Activated CD4-positive, alpha-beta T cell treated with anti-CD3 and anti-CD28 coated beads, Interleukin-2, amount 10 ng/mL, durations not matched to agents 7 days and 5 days (primary cell): ENCODE measurements around the gene RRAGD. TPM values are rescaled to one million over a fixed set of nuclear protein-coding genes. Genes with fewer than 3 reads are reported as not detected.

Source experiments
- CTCF ChIA-PET: fragments of 350-600 bp; sonication (Branson Sonifier 250); formaldehyde crosslinking; loops from one replicate; lab custom pipeline; 2021; ENCODE audit warnings: antibody characterized with exemption; lab: Charles Lee
- POLR2A ChIA-PET: fragments of 350-600 bp; sonication (Branson Sonifier 250); formaldehyde crosslinking; loops from one replicate; lab custom pipeline; 2021; ENCODE audit warnings: antibody characterized with exemption; lab: Charles Lee
- DNase-seq: peaks from one replicate; pipeline ENCODE4 v3.0.0-alpha.2; 2020
- H3K27ac Mint-ChIP-seq: one replicate; pipeline ENCODE4 v1.8.0; 2021; ENCODE audit warnings: mild to moderate bottlenecking, moderate library complexity, mixed read lengths
- H3K27me3 Mint-ChIP-seq: one replicate; pipeline ENCODE4 v1.8.0; 2021; ENCODE audit warnings: mixed read lengths
- H3K36me3 Mint-ChIP-seq: one replicate; pipeline ENCODE4 v1.8.0; 2021; ENCODE audit warnings: low read depth, mixed read lengths
- H3K4me1 Mint-ChIP-seq: one replicate; pipeline ENCODE4 v1.8.0; 2021; ENCODE audit warnings: mixed read lengths
- H3K4me3 Mint-ChIP-seq: one replicate; pipeline ENCODE4 v1.8.0; 2021; ENCODE audit warnings: mild to moderate bottlenecking, moderate library complexity, mixed read lengths
- H3K9me3 Mint-ChIP-seq: one replicate; pipeline ENCODE4 v1.8.0; 2021; ENCODE audit warnings: mixed read lengths
- total RNA-seq, 2 experiments: library from RNA; stranded (reverse); gene quantifications; one replicate each; pipeline ENCODE4 v1.2.3, GENCODE V29; 2021

Gene RRAGD
- total RNA-seq, 2 experiments from 2014 or later = 8.8 TPM

DNA sequence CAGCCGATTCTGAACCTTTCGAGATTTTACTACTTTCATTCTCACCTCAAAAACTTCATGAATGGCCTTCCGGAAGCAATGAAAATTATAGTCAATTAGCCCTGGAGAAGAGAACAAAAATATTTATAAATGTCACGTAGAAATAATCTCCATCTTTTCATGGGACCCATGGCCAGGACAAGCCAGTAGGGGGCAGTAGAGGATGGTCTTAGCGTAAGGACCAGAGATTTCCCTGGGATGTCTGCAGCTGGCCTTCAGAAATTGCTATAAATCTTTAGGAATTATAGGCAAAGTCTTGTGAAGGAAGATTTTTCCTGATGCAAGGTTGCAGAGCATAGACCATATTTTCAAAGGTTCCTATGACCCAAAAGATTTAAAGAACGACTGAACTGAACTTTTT is 44.0 kb downstream of the RRAGD start:
- Mint-ChIP-seq H3K9me3 (no peaks in the 10 kb centered on the region), H3K27ac (no peak overlapping the region), H3K36me3 (peaks cover 1% of the 10 kb centered on the region), H3K27me3 (no peaks in the 10 kb centered on the region), H3K4me3 (no peak overlapping the region), H3K4me1 (peaks cover 45% of the 10 kb centered on the region)
- POLR2A ChIA-PET = no interaction called here
- CTCF ChIA-PET = interaction anchor here (0.7 to 1.6 kb wide), 2 partner anchors 12 to 341 kb away, joined by 3 to 4 read pairs; no protein-coding TSS in a partner anchor
- DNase-seq = peak; percentile 69

DNA sequence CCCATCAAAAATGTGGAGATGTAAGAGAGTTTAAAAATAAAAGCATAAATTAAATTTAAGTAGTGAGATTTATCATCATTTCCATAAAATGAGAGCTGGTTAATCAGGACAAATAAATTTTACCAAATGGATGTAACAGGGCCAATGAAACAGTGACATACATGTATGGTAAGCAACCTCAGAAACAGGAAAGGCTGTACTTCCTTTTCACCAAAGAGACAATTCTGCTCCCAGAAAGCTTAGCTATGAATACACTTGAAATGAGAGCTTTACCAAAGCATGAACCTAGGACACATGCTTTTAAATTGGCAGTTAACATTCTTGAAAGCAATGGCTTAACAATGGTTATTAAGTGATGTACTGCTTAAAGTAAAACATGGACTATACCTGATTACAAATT is 47.5 kb downstream of the RRAGD start:
- Mint-ChIP-seq H3K36me3 (peaks cover 2% of the 10 kb centered on the region), H3K4me1 (peaks cover 45% of the 10 kb centered on the region), H3K27me3 (no peaks in the 10 kb centered on the region), H3K27ac (no peak overlapping the region), H3K4me3 (no peak overlapping the region), H3K9me3 (peaks cover 4% of the 10 kb centered on the region)
- POLR2A ChIA-PET = no interaction called here
- DNase-seq = no peak
- CTCF ChIA-PET = interaction anchor here (3.1 kb wide), 1 partner anchor 8 kb away, joined by 18 read pairs; no protein-coding TSS in a partner anchor

DNA sequence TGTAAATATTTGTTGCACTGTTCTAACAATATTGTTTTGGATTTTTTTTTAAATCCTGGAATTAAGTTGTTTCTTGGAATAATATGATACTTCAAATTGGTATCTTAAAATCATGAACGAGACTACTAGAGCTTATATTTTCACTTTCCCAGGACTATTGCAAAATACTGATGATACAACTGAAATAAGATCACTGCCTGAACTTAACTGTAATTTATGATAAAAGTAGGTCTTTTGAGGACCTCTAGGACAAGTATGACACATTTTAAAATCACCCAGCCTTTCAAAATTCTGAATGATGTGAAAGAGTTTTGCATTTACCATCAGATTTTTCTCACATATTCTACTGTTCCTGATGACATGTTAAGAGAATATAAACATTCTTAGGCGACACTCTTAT is 50.9 kb downstream of the RRAGD start:
- no peak overlapping the region for H3K27ac Mint-ChIP-seq
- H3K9me3 Mint-ChIP-seq = peaks cover 4% of the 10 kb centered on the region
- ChIA-PET CTCF (interaction anchor here (0.9 kb wide), 1 partner anchor 11 kb away, joined by 5 read pairs; no protein-coding TSS in a partner anchor), POLR2A (no interaction called here)
- no peak for DNase-seq
- no peaks in the 10 kb centered on the region for H3K27me3 Mint-ChIP-seq
- H3K4me3 Mint-ChIP-seq = no peak overlapping the region
- peaks cover 59% of the 10 kb centered on the region for H3K4me1 Mint-ChIP-seq
- peaks cover 2% of the 10 kb centered on the region for H3K36me3 Mint-ChIP-seq

DNA sequence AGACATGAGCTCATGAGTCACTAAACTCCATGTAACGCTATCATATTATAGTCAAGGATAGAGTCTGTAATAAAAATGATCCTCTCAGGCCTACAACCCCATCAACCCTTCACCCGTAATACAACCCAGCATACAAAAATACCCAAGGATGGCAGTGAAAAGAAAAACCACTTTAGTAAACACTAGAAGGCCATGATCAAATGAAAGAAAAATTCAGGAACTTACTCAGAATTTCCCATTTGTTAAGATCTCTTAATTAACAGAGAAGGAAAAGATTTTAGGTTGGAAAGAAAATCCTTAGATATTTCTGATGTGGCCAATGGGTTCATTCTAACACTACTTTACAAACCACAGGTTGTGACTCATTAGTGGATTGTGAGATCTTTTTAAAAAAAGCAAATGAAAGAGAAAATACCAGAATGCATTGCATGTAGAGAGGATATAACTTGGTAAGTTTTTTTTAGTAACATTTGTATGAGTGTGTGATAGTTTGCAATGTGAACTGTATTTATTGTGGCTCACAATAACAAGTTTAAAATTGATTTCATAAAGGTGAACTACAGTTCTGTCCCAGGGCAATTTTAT is 51.6 kb downstream of the RRAGD start:
- Mint-ChIP-seq H3K36me3 (peaks cover 2% of the 10 kb centered on the region), H3K27me3 (no peaks in the 10 kb centered on the region), H3K4me1 (peaks cover 64% of the 10 kb centered on the region), H3K9me3 (peaks cover 4% of the 10 kb centered on the region), H3K27ac (no peak overlapping the region), H3K4me3 (no peak overlapping the region)
- DNase-seq = no peak
- ChIA-PET POLR2A (no interaction called here), CTCF (interaction anchor here (0.9 to 1.6 kb wide), 2 partner anchors 12 kb away, joined by 5 to 11 read pairs; no protein-coding TSS in a partner anchor)

DNA sequence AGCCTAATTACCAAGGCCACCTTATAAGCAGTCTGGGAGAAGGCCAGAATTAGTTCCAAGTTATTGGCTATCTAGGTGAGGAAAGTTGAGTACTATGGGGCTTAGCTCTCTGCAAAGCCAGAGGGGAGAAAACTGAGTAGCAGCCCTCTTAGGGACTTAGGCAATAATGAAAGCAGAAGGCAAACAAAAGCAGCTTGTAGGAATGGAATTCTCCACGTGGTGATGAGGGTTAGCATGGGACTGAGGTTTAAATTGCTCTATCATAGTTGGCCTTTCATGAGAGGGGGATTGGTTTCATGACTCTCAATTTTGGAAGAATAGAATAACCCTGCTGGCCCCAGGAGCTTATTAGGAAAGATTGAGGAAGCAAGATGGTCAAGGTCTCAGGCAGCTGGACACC is 52.5 kb downstream of the RRAGD start:
- no peak for DNase-seq
- peaks cover 4% of the 10 kb centered on the region for H3K9me3 Mint-ChIP-seq
- peaks cover 58% of the 10 kb centered on the region for H3K4me1 Mint-ChIP-seq
- H3K4me3 Mint-ChIP-seq = no peak overlapping the region
- POLR2A ChIA-PET = no interaction called here
- no peaks in the 10 kb centered on the region for H3K27me3 Mint-ChIP-seq
- no peak overlapping the region for H3K27ac Mint-ChIP-seq
- CTCF ChIA-PET = interaction anchor here (1.6 kb wide), 1 partner anchor 13 kb away, joined by 11 read pairs; no protein-coding TSS in a partner anchor
- peaks cover 3% of the 10 kb centered on the region for H3K36me3 Mint-ChIP-seq

DNA sequence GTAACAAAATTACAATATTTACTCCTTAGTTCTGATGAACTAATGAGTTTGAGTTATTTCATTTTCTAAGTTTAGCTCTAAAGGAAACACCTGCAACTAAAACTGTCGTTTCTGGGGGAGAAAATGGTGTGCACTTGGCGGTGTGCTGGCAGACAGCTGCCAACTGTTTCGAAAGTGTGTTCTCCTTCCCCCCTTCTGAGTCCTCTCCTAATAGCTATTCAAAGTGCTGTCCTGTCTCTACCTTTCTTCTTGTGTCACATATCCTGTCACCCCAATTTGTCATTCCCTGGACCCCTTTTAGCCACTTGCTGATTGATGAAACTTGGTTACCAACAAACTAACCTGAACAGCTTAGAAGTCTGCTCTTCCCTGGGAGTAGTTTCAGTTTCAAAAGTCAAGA is 54.7 kb downstream of the RRAGD start:
- peak; percentile 42 for DNase-seq
- Mint-ChIP-seq H3K27ac (peak overlapping the region; percentile 91), H3K27me3 (no peaks in the 10 kb centered on the region), H3K4me1 (peaks cover 63% of the 10 kb centered on the region), H3K4me3 (peak overlapping the region; percentile 74), H3K36me3 (peaks cover 3% of the 10 kb centered on the region), H3K9me3 (peaks cover 2% of the 10 kb centered on the region)
- CTCF ChIA-PET = interaction anchor here (2.4 to 2.5 kb wide), 2 partner anchors 9 to 14 kb away, joined by 8 to 11 read pairs; no protein-coding TSS in a partner anchor
- POLR2A ChIA-PET = interaction anchor here (0.7 to 0.9 kb wide), 2 partner anchors 59 to 277 kb away, joined by 3 read pairs; partner anchors contain the start of gene PNRC1

DNA sequence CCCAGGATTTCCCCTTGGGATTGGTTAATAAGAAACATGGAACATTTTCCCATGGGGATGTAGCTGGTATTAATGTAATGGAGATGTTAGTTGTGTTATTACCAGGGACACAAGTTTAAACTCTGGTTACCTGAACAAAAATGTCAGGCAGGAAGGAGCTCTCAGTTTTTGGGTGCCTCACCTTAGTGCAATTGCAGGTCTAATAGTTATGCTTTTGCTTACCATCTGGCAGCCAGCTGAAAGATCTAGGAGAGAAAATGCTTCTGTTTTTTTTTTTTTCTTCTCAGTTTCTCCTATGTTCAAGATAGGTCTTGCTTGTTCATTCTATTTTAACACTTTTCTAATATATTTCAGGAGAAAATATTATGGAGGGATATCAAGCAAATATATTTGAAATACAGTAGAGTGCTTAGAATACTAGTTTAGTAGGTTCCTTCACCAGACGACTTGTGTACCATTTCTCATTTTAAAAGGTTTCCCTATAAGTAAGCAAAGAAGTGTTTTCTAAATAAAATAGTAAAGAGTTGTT is 55.4 kb downstream of the RRAGD start:
- peak overlapping the region; percentile 74 for H3K4me3 Mint-ChIP-seq
- H3K9me3 Mint-ChIP-seq = no peaks in the 10 kb centered on the region
- ChIA-PET CTCF (interaction anchor here (0.7 to 2.5 kb wide), 5 partner anchors 10 to 243 kb away, joined by 3 to 11 read pairs (median 4); no protein-coding TSS in a partner anchor), POLR2A (interaction anchor here (0.9 kb wide), 1 partner anchor 276 kb away, joined by 3 read pairs; the partner anchor contains the start of gene PNRC1)
- H3K27ac Mint-ChIP-seq = peak overlapping the region; percentile 91
- no peak for DNase-seq
- H3K4me1 Mint-ChIP-seq = peaks cover 66% of the 10 kb centered on the region
- H3K36me3 Mint-ChIP-seq = peaks cover 7% of the 10 kb centered on the region
- no peaks in the 10 kb centered on the region for H3K27me3 Mint-ChIP-seq

DNA sequence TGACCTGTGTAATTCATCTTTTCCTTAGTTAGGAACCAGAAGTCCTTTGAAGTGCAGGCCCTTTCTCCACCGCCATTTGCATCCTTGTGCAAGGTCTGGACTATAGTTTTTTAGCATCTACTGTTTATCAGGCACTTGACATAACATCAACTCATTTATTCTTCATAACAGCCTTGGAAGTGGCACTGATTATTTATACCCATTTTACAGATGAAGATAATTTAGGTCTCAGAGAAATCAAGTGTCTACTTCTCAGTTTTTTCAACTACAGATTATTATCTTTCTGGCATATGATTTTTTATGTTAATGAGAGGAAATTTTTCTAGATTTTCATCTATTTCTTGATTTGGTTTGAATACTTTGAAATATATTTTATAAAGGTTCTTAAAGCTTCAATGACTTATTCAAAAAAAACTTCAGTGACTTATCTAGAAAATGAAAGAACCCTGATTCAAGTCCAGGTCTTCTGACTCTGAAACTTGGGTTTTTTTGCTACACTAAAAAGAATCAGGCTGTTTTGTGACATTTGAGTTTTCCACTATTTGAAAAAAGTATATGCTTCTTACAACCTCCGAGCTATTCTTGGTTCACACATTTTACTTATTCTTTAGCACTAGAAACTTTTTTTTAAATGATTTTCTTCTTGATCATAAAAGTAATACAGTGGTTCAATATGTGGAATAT is 56.4 kb downstream of the RRAGD start:
- POLR2A ChIA-PET = no interaction called here
- Mint-ChIP-seq H3K27ac (peak overlapping the region; percentile 27), H3K36me3 (peaks cover 7% of the 10 kb centered on the region), H3K27me3 (no peaks in the 10 kb centered on the region), H3K4me3 (no peak overlapping the region), H3K9me3 (no peaks in the 10 kb centered on the region), H3K4me1 (peaks cover 69% of the 10 kb centered on the region)
- CTCF ChIA-PET = interaction anchor here (1.7 to 2.5 kb wide), 3 partner anchors 11 to 16 kb away, joined by 4 to 11 read pairs (median 8); no protein-coding TSS in a partner anchor
- no peak for DNase-seq

DNA sequence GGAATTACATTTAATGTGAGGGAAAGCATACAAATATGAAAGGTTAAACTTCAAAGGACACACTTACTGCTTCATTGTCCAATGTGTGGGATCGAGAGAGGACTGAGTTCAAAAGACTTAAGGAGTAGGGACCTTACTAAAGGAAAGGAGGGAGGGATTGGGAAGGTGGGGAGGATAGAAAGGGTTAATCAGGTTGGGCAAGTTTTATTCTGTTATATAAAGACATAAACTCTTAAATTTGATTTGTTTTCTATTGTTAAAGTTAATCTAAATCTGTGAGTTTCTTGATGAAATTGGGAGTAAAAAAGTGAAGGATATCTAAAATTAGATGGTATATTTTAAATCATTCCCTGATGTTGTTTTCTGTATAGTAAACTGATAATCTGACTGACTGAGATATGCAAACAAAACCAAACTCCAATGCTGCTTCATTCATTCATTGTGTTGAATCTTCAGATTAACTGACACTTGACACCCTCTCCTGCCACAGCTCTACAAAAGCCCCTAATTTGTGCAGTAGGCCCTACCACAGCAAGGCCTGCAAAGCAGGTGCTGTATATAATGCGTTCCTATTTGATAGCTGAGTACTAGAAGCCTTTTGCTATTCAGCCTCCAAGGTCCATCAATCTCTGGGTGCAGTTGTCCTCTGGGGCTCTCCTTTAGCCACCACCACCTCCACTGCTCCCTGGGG is 58.2 kb downstream of the RRAGD start:
- H3K9me3 Mint-ChIP-seq = no peaks in the 10 kb centered on the region
- H3K27ac Mint-ChIP-seq = peak overlapping the region; percentile 90
- peaks cover 9% of the 10 kb centered on the region for H3K36me3 Mint-ChIP-seq
- DNase-seq = no peak
- H3K4me1 Mint-ChIP-seq = peaks cover 74% of the 10 kb centered on the region
- H3K4me3 Mint-ChIP-seq = peak overlapping the region; percentile 72
- no peaks in the 10 kb centered on the region for H3K27me3 Mint-ChIP-seq
- CTCF ChIA-PET = interaction anchor here (1.0 to 1.9 kb wide), 3 partner anchors 8 to 13 kb away, joined by 4 to 6 read pairs (median 5); no protein-coding TSS in a partner anchor
- POLR2A ChIA-PET = no interaction called here

DNA sequence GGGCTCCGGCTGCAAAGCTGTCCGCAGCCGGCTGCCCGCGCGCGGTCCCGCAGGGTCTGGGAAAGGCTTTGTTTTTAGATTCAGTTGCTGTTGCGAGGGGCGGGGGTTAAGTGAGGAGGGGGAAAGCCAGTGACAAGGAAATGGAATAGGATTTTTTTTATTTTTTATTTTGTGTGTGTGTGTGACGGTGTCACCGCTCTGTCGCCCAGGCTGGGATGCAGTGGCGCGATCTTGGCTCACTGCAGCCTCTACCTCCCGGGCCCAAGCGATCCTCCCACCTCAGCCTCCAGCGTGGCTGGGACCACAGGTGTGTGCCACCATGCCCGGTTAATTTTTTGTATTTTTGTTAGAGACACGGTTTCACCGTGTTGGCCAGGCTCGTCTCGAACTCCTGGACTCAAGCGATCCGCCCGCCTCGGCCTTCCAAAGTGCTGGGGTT is 58.9 kb downstream of the RRAGD start:
- ChIA-PET POLR2A (no interaction called here), CTCF (interaction anchor here (1.0 to 5.8 kb wide), 6 partner anchors 9 to 1104 kb away, joined by 3 to 26 read pairs (median 4); no protein-coding TSS in a partner anchor)
- peaks cover 9% of the 10 kb centered on the region for H3K36me3 Mint-ChIP-seq
- no peaks in the 10 kb centered on the region for H3K27me3 Mint-ChIP-seq
- H3K9me3 Mint-ChIP-seq = no peaks in the 10 kb centered on the region
- H3K4me1 Mint-ChIP-seq = peaks cover 77% of the 10 kb centered on the region
- DNase-seq = no peak
- peak overlapping the region; percentile 90 for H3K27ac Mint-ChIP-seq
- peak overlapping the region; percentile 72 for H3K4me3 Mint-ChIP-seq

DNA sequence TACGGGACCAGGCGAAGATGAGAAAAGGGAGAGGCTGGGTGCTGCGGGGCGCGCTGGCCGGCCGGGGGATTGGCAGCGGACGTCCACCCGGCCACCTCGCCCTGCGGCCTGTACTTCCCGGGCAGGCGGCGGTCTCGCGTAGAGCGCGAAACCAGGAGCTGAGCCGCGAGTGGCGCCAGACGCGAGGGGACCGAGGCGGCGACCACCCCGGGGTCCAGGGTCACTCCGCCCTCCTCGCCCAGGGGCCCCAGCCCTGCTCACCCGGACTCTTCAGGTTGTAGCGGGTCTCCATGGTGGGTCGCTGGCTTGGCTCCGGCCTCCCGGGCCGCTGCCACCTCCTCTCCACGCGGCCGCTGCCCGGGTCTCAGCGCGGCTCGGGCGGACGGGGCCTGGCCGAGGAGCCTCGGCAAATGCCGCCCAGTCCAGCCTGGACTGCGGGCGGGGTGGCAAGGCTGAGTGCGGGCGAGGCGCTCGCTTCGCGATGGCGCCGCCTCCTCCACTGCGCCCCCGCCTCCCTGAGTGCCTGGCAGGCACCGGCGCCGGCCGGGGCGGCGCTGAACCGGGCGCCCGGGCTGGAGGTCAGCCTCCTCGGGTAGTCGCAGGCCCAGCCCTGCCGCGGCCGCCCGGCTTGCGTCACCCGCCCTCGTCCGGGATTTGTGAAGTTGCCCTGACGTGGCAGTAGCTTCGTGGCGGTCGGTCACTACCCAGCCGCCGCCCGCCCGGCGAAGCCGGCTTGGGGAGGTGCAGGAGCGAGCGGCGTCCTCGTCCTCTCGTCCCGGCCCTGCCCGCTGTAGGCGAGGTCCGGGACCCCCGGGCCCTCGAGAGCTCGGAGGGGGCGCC is 59.6 kb downstream of the RRAGD start, which contains the start of gene UBE2J1:
Gene UBE2J1, minus strand, starts transcription at position 445 of the 840 bp plus-strand sequence. Its CDS starts 153 bp downstream, at position 292.
- H3K36me3 Mint-ChIP-seq = peaks cover 9% of the 10 kb centered on the region
- ChIA-PET CTCF (interaction anchor here (1.0 to 5.8 kb wide), 6 partner anchors 8 to 1105 kb away, joined by 3 to 26 read pairs (median 4); no protein-coding TSS in a partner anchor), POLR2A (interaction anchor here (1.7 kb wide), 1 partner anchor 20 kb away, joined by 6 read pairs; no protein-coding TSS in a partner anchor)
- no peaks in the 10 kb centered on the region for H3K27me3 Mint-ChIP-seq
- H3K4me1 Mint-ChIP-seq = peaks cover 75% of the 10 kb centered on the region
- peak within 1 kb of the TSS; percentile 96 for H3K4me3 Mint-ChIP-seq
- H3K27ac Mint-ChIP-seq = peak within 1 kb of the TSS; percentile 97
- no peaks in the 10 kb centered on the region for H3K9me3 Mint-ChIP-seq
- DNase-seq = peak; percentile 71
